Spleen (tissue), 11 donors: Measurements from ENCODE around the gene IFNA13. TPM values are rescaled to one million over a fixed set of nuclear protein-coding genes. Genes with fewer than 3 reads are reported as not detected.

Source experiments
- DNase-seq: peaks from one replicate; pipeline ENCODE4 v3.0.0-alpha.2; 2020
- H3K27ac ChIP-seq, 8 donors: fragments of 200-600 bp; sonication (generic) in 7 of 8; 1 replicate in 4 of 8; 2 replicates in 4 of 8; pipeline versions ENCODE4 v1.5.0 to v1.8.0; 2016 to 2021; ENCODE audit warnings: inconsistent platforms in 4 of 8, mild to moderate bottlenecking in 4 of 8, moderate library complexity in 1 of 8
- H3K27me3 ChIP-seq, 7 donors: fragments of 200-600 bp; sonication (generic) in 6 of 7; replicated peaks in 1 of 7; 1 replicate in 4 of 7; 2 replicates in 3 of 7; pipeline versions ENCODE4 v1.5.0 to v1.8.0; 2016 to 2021; ENCODE audit warnings: inconsistent platforms in 3 of 7, mild to moderate bottlenecking in 1 of 7
- H3K36me3 ChIP-seq, 6 donors: fragments of 200-600 bp; sonication (generic) in 5 of 6; 1 replicate in 4 of 6; 2 replicates in 2 of 6; pipeline versions ENCODE4 v1.5.0 to v1.8.0; 2016 to 2021; ENCODE audit warnings: inconsistent platforms in 2 of 6
- H3K4me1 ChIP-seq, 6 donors: fragments of 200-600 bp; sonication (generic) in 5 of 6; 1 replicate in 3 of 6; 2 replicates in 3 of 6; pipeline versions ENCODE4 v1.5.0 to v1.8.0; 2016 to 2021; ENCODE audit warnings: inconsistent platforms in 3 of 6
- H3K4me3 ChIP-seq, 8 donors: fragments of 200-600 bp; sonication (generic) in 7 of 8; 1 replicate in 4 of 8; 2 replicates in 4 of 8; pipeline versions ENCODE4 v1.5.0 to v1.8.0; 2016 to 2021; ENCODE audit warnings: inconsistent platforms in 4 of 8, mild to moderate bottlenecking in 4 of 8, moderate library complexity in 2 of 8
- H3K9me3 ChIP-seq, 8 donors: fragments of 200-600 bp; sonication (generic) in 7 of 8; 1 replicate in 4 of 8; 2 replicates in 4 of 8; pipeline versions ENCODE4 v1.5.0 to v1.8.0; 2016 to 2021; ENCODE audit warnings: inconsistent platforms in 4 of 8
- POLR2A ChIP-seq, 3 donors: fragments of 450-650 bp; IDR thresholded peaks; one replicate each; pipeline ENCODE4 v1.5.1; 2017; ENCODE audit warnings: antibody characterized with exemption in 3 of 3, mild to moderate bottlenecking in 1 of 3
- POLR2AphosphoS5 ChIP-seq, 3 donors: sonication (generic); formaldehyde crosslinking; IDR thresholded peaks; one replicate each; pipeline ENCODE4 v1.5.1; 2017; ENCODE audit warnings: antibody characterized with exemption in 3 of 3
- WGBS, 5 donors: extraction: QIAGEN DNeasy Blood & Tissue Kit in 3 of 5; methylation state at CpG; one replicate each; pipeline versions ENCODE4 v1.1.5 to v1.1.7; 2013 to 2018; 5-methylcytosine and 5-hydroxymethylcytosine counted together
- intact Hi-C: fragments of 100-400 bp; cut with DNase I; formaldehyde crosslinking; loops from one replicate; pipeline ENCODE4 v1.15.0; 2023; ENCODE audit warnings: low total_unique reads
- polyA plus RNA-seq, 3 donors: library from polyadenylated mRNA; stranded (reverse); fragments of 200-250 nt; gene quantifications; one replicate each; pipeline ENCODE4 v1.2.1, GENCODE V29; 2013
- total RNA-seq, 7 donors: library from RNA; depleted of rRNA in 3 of 7; stranded (reverse); fragments of >200 nt in 3 of 7; fragmentation: NEBNext Ultra II Directional in 4 of 7; extraction: Animal tissue kit (Norgen Biotek cat#: 25700) in 4 of 7; gene quantifications; one replicate each; pipeline versions ENCODE4 v1.1.0 to v1.2.1, GENCODE V29; 2016 to 2021
- TF ChIP-seq, protein P1 (sequence below), 11 experiments: fragments of 200-600 bp in 7 of 11; fragments of 450-650 bp in 4 of 11; sonication (generic) in 4 of 11; IDR thresholded peaks in 8 of 11; conservative IDR thresholded peaks in 3 of 11; 1 replicate in 7 of 11; 2 replicates in 4 of 11; pipeline versions ENCODE4 v1.4.0 to v1.8.0; 2016 to 2021; ENCODE audit warnings: antibody characterized with exemption in 11 of 11, inconsistent platforms in 4 of 11, mild to moderate bottlenecking in 1 of 11
- donor health status: healthy with polysubstance abuse.
- donor health status: DM: no; HTN: no; CAD: no; lungs with moderate emphysema.
- donor health status: DM: no; HTN: no; CAD: no.
- donor health status: Bipolar disorder and iron deficiency.
- donor health status: healthy.
- donor health status: DM: no; HTN: no; CAD: no.
- donor health status: DM: yes; HTN: yes; CAD: no.

IFNA13 gene
- total and polyA plus RNA-seq, 10 donors, result 0.17 to 1.7 (median 0.86) TPM; not detected in 5

DNA sequence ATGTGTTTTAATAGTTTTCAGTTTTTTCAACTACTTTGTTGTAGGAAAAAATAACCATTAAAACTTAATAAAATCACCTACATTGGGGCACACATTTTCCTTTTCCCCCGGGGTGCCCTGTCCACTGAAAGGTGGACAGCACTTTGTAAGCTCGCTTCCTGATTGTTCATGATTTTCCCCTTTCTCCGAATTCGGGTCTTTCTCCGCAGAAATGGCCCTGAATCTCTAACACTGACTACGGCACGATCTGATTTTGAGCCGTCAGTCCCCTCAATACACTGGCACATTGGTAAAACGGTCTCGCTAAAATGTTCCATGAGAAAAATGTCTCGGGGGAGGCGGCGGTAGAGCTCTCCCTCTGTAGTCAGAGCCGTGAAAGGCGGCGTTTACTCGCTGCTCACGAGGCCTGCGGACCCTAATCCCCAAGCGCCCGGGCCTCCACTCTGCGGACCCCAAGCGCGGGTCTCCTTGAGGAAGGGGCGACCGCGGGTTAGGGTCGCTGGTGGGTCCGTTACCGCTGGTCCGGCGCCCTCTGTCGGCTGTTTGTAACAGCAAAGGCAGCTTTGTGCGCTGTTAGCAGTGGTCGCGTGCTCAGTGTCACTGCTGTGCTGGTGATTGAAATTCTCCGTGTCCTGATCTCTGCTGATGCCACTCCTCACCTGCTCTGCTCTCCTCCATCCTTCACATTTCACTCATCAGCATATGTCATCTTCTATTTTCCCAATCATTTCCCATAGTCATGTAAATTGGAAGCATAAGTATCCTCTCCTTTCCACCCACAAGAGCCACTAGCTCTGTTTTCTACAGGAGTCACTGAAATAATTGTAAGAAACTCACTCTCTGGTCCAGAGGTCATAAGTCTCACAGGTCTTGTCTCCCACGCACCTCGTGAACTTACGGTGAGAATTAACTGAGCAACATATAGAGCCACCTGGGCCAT, 28.2 kb upstream of the IFNA13 start:
- peak overlapping the region; percentile 26 to 73 (median 40) for H3K4me3 ChIP-seq
- 7 to 9% (median 8%) methylated on average over 29 to 40 of the region's 40 CpGs for WGBS, 5 donors
- no peaks in the 10 kb centered on the region for H3K36me3 ChIP-seq
- intact Hi-C loops, result loop anchor here (5.0 kb wide), 1 partner anchor 69 kb away; no protein-coding TSS in a partner anchor
- peaks cover 0 to 30% (median 14%) of the 10 kb centered on the region in 6 donors for H3K4me1 ChIP-seq
- H3K27ac ChIP-seq, result peak overlapping the region in 3 of 8 donors; percentile 33 to 49 (median 45)
- peak; percentile 88 for DNase-seq
- no peaks in the 10 kb centered on the region for H3K9me3 ChIP-seq
- H3K27me3 ChIP-seq, result peaks cover 0 to 90% (median 9%) of the 10 kb centered on the region in 7 donors
- TF ChIP-seq POLR2A (IDR thresholded peaks at IDR 0.05), result no peak
- TF ChIP-seq, protein P1, sequence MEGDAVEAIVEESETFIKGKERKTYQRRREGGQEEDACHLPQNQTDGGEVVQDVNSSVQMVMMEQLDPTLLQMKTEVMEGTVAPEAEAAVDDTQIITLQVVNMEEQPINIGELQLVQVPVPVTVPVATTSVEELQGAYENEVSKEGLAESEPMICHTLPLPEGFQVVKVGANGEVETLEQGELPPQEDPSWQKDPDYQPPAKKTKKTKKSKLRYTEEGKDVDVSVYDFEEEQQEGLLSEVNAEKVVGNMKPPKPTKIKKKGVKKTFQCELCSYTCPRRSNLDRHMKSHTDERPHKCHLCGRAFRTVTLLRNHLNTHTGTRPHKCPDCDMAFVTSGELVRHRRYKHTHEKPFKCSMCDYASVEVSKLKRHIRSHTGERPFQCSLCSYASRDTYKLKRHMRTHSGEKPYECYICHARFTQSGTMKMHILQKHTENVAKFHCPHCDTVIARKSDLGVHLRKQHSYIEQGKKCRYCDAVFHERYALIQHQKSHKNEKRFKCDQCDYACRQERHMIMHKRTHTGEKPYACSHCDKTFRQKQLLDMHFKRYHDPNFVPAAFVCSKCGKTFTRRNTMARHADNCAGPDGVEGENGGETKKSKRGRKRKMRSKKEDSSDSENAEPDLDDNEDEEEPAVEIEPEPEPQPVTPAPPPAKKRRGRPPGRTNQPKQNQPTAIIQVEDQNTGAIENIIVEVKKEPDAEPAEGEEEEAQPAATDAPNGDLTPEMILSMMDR (IDR thresholded peaks at IDR 0.05 in 8 of 11, conservative IDR thresholded peaks at IDR 0.05 in 3 of 11), result peak; percentile 22 to 80 (median 67)
- TF ChIP-seq POLR2AphosphoS5 (IDR thresholded peaks at IDR 0.05), result peak in 1 of 3 donors; percentile 48

DNA sequence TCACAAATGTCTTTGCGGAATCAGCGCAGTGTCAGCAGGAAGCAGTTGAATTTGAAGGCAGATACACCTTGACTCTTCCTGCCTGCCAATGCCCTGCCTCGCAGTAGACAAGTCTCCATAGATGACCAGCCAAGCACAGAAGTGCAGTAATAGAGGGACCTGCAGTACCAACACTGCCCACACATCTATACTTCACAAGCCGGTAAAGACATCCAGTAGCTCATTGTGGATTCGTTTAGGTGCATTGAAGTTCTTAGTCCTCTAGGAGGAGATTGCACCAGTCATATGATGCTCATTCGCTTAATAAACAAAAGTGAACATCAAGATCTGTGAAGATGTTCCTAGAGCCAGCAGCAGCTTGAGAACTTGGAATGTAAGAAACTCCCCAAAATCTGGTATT, 24.4 kb upstream of the IFNA13 start:
- no peak overlapping the region for H3K27ac ChIP-seq
- intact Hi-C loops, result no loop called here
- TF ChIP-seq, protein P1 (IDR thresholded peaks at IDR 0.05 in 8 of 11, conservative IDR thresholded peaks at IDR 0.05 in 3 of 11), result peak in 6 of 11 experiments; percentile 19 to 39 (median 30)
- TF ChIP-seq POLR2AphosphoS5 (IDR thresholded peaks at IDR 0.05), result no peak
- TF ChIP-seq POLR2A (IDR thresholded peaks at IDR 0.05), result no peak
- no peaks in the 10 kb centered on the region for H3K9me3 ChIP-seq
- peaks cover 0 to 93% (median 10%) of the 10 kb centered on the region in 7 donors for H3K27me3 ChIP-seq
- H3K4me1 ChIP-seq, result peaks cover 0 to 13% (median 11%) of the 10 kb centered on the region in 6 donors
- 61 to 89% (median 78%) methylated on average over 6 of the region's 6 CpGs for WGBS, 5 donors
- no peaks in the 10 kb centered on the region for H3K36me3 ChIP-seq
- DNase-seq, result no peak
- no peak overlapping the region for H3K4me3 ChIP-seq

DNA sequence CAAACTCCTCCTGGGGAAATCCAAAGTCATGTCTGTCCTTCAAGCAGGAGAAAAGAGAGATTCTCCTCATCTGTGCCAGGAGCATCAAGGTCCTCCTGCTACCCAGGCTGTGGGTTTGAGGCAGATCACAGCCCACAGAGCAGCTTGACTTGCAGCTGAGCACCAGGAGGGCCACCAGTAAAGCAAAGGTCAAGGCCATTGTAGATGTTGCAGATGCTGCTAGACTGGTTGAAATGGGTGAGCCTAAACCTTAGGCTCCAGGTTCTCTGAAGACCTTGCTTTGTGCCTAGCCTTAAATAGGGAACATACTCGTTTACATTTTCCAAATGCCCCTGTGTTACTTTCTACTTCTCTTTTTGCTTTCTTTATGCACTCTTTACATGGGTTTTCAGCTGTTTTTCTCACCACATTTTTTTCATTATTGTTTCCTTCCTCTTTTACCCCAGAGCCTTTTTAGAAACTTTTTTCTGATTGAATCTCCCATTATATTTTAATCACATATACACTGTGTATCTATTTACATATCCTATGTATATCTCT, 17.3 kb upstream of the IFNA13 start, which contains the start of gene IFNA2:
TSS of gene IFNA2 (minus strand) at position 268 of the 540 bp plus-strand sequence. CDS start at position 199, 69 bp downstream.
- peaks cover 0 to 41% (median 8%) of the 10 kb centered on the region in 7 donors for H3K27me3 ChIP-seq
- H3K36me3 ChIP-seq, result no peaks in the 10 kb centered on the region
- no peak for DNase-seq
- peaks cover 0 to 35% (median 25%) of the 10 kb centered on the region in 6 donors for H3K4me1 ChIP-seq
- intact Hi-C loops, result no loop called here
- no peak within 1 kb of the TSS for H3K4me3 ChIP-seq
- TF ChIP-seq, protein P1 (IDR thresholded peaks at IDR 0.05 in 8 of 11, conservative IDR thresholded peaks at IDR 0.05 in 3 of 11), result no peak
- TF ChIP-seq POLR2AphosphoS5 (IDR thresholded peaks at IDR 0.05), result no peak
- H3K27ac ChIP-seq, result no peak within 1 kb of the TSS
- H3K9me3 ChIP-seq, result no peaks in the 10 kb centered on the region
- WGBS, 5 donors, result 19 to 40% (median 21%) methylated on average over 1 of the region's 1 CpG
